GM21737 (cell line): ENCODE measurements around the gene PAFAH1B2.
"Not testable (repeated sequence)": the region's sequence is repeated elsewhere in the genome, so short reads cannot be mapped to it uniquely, and the experiment has no call there.

Source experiments
- ATAC-seq: cut with Tn5 transposase; IDR thresholded peaks from one replicate; pipeline ENCODE4 v1.9.1; 2021; ENCODE audit warnings: mild to moderate bottlenecking, moderate library complexity; ENCODE audit not compliant: unreplicated experiment

PAFAH1B2 gene

GRCh38 chr11:117201658-117202305 is 57.7 kb downstream of the PAFAH1B2 start:
- ATAC-seq, result no peak

DNA sequence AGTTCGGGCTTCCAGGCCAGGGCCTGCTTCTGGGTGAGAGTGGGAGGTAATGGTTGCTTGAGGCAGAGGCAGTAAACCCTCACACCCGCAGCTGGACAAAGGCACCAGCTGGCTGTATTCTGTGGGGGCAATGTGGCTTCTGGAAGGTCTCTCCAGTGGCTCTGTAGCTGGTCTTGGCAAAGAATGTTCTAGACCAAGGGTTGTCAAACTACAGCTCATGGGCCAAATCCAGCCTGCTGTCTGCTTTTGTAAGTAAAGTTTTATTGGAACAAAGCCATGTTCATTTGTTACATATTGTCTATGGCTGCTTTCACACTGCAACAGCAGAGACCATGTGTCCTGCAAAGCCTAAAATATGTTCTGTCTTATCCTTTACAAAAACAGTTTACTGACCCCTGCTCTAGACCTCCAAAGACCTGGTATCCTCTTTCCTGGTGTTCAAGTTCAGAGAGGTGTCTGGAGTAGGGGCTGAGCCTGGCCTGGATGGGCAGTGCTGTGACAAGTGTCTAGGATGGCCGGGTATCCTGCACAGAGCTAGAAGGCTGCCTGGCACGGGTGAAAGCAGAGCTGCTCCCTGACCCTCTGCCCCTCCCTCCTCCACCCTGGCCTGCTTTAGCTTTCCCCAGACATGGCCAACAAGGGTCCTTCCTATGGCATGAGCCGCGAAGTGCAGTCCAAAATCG is 58.4 kb downstream of the PAFAH1B2 start:
- no peak for ATAC-seq

DNA sequence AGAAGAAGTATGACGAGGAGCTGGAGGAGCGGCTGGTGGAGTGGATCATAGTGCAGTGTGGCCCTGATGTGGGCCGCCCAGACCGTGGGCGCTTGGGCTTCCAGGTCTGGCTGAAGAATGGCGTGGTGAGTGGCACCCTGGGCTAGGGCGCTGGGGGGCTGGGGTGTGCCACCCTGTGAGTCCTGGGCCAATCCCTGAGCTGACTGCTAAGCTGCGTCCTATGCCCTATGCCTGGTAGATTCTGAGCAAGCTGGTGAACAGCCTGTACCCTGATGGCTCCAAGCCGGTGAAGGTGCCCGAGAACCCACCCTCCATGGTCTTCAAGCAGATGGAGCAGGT is 59.0 kb downstream of the PAFAH1B2 start:
- ATAC-seq, result no peak

GRCh38 chr11:117204283-117205080 is 60.4 kb downstream of the PAFAH1B2 start:
- ATAC-seq, result no peak

- no peak for ATAC-seq
Observed at GRCh38 chr11:117205211-117205818, 61.2 kb downstream of the PAFAH1B2 start.

DNA sequence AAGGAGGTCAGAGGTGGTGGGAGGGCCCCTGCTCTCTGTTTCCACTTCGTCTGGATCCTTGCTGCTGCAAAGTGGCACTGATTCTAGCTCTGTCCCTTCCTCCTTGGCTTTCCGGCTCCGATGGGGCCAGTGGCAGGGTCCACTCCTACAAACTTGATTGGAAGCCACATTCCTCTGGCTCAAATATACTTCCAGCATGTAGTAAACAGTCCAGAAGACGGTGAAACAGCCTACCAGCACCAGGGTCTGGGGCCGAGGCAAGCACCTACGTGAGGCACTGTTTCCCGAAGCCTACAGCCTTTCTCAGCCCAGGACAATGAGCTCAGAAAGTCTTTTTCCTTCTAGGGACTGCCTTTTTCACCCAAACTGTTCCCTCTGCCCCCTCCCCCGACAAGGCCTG is 62.0 kb downstream of the PAFAH1B2 start:
- ATAC-seq, result not testable (repeated sequence)

DNA sequence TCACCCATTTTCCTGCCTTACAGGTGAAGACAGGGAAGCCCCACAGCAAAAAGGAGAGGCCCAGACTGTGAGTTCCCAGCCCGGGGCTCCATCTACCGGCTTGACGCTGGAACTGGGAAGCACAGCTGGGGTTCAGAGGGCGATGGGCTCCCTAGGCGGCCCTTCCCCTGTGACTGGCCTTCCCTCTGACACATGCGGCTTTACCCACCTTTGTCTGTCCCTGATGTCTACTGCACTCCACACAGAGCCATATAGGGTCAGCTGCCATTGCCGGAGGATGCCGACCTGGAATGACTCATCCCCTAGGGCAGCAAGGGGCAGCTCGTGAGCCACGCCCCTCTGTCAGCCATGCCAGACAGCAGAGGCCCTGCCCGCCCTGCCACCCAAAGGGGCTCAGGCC is 62.8 kb downstream of the PAFAH1B2 start:
- ATAC-seq, result not testable (repeated sequence)

DNA sequence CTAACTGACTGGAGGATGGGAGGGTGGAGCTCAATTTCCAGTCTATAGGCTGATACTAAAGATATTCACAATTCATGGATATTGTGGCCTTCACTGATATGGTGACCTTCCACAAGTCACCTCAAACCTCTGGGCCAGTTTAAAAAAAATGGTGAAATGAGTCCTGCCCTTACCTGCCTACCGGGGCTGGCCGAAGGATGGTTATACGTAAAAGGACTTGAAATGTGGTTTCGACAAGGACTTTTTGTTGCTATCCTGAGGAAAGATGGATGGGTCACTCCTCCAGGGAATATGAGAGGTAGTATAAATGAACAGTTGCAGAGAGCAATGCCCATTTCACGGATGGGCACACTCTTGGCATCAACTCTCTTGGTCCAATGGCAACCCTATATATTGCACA is 63.4 kb downstream of the PAFAH1B2 start:
- not testable (repeated sequence) for ATAC-seq

- ATAC-seq, result not testable (repeated sequence)
Observed at GRCh38 chr11:117208710-117209109, 64.6 kb downstream of the PAFAH1B2 start.

GRCh38 chr11:117209351-117210125 is 65.5 kb downstream of the PAFAH1B2 start:
- ATAC-seq, result not testable (repeated sequence)

- no peak for ATAC-seq
Observed at GRCh38 chr11:117210620-117211019, 66.5 kb downstream of the PAFAH1B2 start.

DNA sequence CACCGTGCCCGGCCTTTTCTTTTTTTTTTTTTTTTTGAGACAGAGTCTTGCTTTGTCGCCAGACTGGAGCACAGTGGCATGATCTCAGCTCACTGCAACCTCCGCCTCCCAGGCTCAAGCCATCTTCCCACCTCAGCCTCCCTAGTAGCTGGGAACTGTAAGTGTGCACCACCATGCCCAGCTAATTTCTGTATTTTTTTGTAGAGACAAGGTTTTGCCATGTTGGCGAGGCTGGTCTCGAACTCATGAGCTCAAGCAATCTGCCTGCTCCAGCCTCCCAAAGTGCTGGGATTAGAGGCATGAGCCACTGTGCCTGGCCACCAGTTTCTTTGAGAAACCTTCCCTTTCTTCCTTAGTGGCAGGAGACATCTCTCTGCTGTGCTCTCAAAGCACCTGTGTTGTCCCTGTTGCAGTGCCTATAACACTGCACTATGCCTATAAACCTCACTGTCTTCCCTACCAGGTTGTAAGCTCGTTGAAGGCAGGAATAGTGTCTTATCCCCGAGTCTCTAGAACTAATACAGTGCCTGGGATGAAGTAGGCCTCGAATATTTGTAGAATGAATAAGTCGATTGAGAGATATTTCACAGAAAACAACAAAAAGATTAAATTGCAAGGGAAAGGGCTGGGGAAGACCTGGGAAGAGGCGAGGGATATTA is 68.7 kb downstream of the PAFAH1B2 start:
- no peak for ATAC-seq

DNA sequence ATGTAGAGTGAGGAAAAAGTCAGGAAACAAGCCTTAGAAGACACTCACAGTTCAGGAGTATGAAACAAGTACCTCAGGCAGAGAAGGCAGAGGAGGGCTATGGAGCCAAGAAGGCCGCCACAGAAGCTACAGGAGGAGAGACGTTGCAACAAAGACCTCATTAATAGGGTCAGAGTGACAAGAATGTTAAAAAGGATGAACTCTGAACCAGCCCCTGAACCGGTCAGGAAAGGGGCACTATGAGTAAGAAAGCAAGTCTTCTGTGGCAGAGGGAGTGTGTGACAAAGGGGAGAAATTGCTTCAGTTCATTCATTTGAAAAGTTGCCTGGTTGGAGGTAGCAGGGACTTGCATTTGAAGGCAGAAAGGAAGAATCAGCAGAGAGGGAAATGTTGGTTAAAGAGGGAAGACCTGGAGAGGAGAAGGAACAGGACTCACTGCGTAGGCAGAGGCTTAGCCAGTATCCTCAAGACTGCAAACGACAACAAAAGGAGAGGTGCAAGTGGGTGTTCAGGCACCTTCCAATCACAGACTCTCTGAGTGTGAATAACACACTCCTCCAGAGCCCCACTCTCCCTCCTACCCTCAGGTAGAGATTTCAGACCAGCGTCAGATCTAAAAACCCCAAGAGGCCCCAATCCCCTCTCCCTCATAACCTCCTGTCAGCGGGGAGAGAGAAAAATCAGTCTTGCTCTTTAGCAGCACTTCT is 70.5 kb downstream of the PAFAH1B2 start:
- no peak for ATAC-seq

DNA sequence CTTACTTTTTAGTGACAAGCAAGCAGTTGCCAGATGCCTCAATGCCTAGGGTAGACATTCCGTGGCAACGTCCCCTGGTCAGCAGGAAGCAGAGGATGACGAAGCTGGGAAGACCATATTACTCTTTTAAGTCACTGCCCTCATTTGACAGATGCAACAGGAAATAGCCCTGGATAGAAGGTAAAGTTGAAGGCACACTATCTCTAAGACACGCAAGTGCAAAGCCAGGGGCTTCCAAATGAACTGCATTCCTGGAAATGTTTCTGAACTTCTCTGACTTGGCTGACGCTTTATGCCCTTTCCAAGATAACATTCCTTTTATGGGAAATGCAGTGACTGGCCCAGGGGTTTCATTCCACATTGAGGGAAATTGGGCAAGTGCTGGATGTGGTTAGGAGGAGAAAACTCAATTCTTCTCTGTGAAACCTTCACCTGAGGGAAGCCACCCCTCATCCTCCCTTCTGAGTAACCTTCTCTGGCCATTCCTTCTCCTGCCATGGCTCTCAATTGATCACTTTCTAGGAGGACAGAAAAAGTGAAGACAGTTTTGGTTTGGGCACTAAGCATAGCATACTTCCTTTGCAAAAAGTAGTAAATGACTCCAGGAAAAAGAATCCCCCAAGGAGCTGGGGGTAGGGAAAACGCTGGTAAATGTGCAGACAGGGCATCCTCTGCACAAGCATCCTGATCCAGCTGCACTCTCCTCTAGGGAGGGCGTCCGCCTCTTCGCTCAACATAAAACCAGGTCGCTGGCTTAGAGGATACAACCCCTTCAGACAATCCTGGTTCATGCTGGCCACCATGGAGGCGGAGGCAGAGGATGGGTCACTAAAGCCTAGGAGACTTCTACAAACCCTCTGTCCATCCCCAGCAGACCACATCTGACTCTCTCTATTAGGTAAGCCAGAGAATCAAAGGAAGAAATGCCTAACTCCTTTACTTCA is 73.3 kb downstream of the PAFAH1B2 start:
- ATAC-seq, result no peak

DNA sequence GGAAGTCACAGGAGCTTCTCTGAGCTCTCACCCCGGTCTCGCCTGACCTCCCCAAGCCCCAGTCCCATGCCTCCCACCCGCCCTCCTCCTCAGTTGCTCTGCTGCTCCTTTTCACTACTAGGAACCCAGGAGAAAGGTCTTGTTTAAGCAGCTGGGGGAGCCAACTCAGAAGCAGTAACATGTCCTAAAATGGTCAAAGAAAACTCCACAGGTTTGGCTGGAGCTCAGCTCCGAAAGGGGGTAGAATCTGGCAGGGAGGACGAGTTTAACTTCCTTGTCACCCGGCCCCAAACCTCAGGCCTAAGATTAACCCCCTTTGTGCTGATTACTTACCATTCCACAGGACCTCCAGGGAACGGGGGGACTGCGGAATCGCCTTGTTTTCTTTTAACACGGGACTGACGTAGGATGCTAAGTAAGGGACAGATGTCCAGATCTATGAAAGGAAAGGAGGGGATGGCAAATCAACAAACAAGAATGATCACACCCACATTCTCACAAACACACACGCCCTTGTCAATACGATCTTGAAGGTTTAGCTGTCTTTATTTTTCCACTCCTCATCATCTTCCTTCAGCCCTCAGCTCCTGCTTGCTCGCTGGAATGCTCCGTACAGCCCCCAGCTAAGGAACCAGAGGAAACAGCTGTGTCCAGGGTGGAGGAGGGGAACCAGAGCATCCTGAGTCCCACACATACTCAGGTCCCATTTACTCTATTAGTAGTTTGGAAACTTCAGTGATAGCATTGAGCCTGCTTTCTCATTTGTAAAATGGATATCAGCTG is 74.2 kb downstream of the PAFAH1B2 start:
- ATAC-seq, result no peak

GRCh38 chr11:117219001-117219400 is 74.9 kb downstream of the PAFAH1B2 start:
- no peak for ATAC-seq

GRCh38 chr11:117219455-117219854 is 75.4 kb downstream of the PAFAH1B2 start:
- no peak for ATAC-seq

GRCh38 chr11:117219995-117220394 is 75.9 kb downstream of the PAFAH1B2 start:
- no peak for ATAC-seq
